NCI-H1436 treated with DMSO at 0.1 percent for 48 hours (cell line): ENCODE results near the gene MAPRE3.

Experiments used
- DNase-seq: peaks from one replicate; lab custom pipeline; 2025; lab: John Stamatoyannopoulos, UW

Gene MAPRE3

GRCh38 chr2:27014771-27015433, 44.5 kb downstream of the MAPRE3 start:
- no peak for DNase-seq

- peak; percentile 3 for DNase-seq
These were observed 46.4 kb downstream of the MAPRE3 start for GRCh38 chr2:27016801-27017325.

GRCh38 chr2:27018142-27018541, 47.7 kb downstream of the MAPRE3 start:
- no peak for DNase-seq

GRCh38 chr2:27019459-27019858, 49.0 kb downstream of the MAPRE3 start:
- no peak for DNase-seq

- no peak for DNase-seq
These were observed 49.8 kb downstream of the MAPRE3 start for GRCh38 chr2:27019931-27020855.

GRCh38 chr2:27021253-27022049, 51.0 kb downstream of the MAPRE3 start:
- DNase-seq, result no peak

GRCh38 chr2:27023740-27024139, 53.3 kb downstream of the MAPRE3 start:
- no peak for DNase-seq

- no peak for DNase-seq
These were observed 53.8 kb downstream of the MAPRE3 start for GRCh38 chr2:27024188-27024587.

GRCh38 chr2:27024812-27025211, 54.4 kb downstream of the MAPRE3 start:
- no peak for DNase-seq

- DNase-seq, result no peak
These were observed 54.9 kb downstream of the MAPRE3 start for GRCh38 chr2:27025281-27025800.

- DNase-seq, result no peak
These were observed 55.7 kb downstream of the MAPRE3 start for GRCh38 chr2:27025861-27026851.

- no peak for DNase-seq
These were observed 56.8 kb downstream of the MAPRE3 start for GRCh38 chr2:27027211-27027651.

GRCh38 chr2:27029051-27029450, 58.6 kb downstream of the MAPRE3 start:
- DNase-seq, result no peak

GRCh38 chr2:27032495-27033252, 62.2 kb downstream of the MAPRE3 start, which contains the start of gene TMEM214:
TMEM214 (plus strand) TSS chr2:27032965; CDS start chr2:27033016, 51 bp downstream.
- DNase-seq, result peak; percentile 1

GRCh38 chr2:27033253-27033852, 62.9 kb downstream of the MAPRE3 start:
- DNase-seq, result no peak

GRCh38 chr2:27038012-27038411, 67.6 kb downstream of the MAPRE3 start:
- DNase-seq, result no peak

GRCh38 chr2:27038631-27039339, 68.3 kb downstream of the MAPRE3 start:
- no peak for DNase-seq

GRCh38 chr2:27039426-27039825, 69.0 kb downstream of the MAPRE3 start:
- no peak for DNase-seq

GRCh38 chr2:27039871-27040270, 69.4 kb downstream of the MAPRE3 start:
- DNase-seq, result no peak
